Caco-2 (cell line): ENCODE measurements around the gene TDP2. TPM values are rescaled to one million over a fixed set of nuclear protein-coding genes. Genes with fewer than 3 reads are reported as not detected.

ENCODE experiments used
- BruUV-seq: library from RNA; stranded (reverse); fragments of 400-500 nt; replicated peaks from 2 replicates; lab custom pipeline; 2021; lab: Mats Ljungman, UMichigan
- CTCF ChIA-PET: fragments of 300-600 bp; sonication (Branson Sonifier 250); formaldehyde crosslinking; loops from one replicate; lab custom pipeline; 2022; ENCODE audit warnings: antibody characterized with exemption; lab: Charles Lee
- POLR2A ChIA-PET: fragments of 300-600 bp; sonication (Branson Sonifier 250); formaldehyde crosslinking; loops from one replicate; lab custom pipeline; 2022; ENCODE audit warnings: antibody characterized with exemption; lab: Charles Lee
- DNase-seq, 2 experiments: peaks; one replicate each; pipeline versions ENCODE4 v3.0.0 to v3.0.0-alpha.2; 2020 to 2022
- H3K27me3 ChIP-seq: replicated peaks from 2 replicates; pipeline ENCODE4 v1.6.0; 2011; ENCODE audit warnings: low read length; ENCODE audit not compliant: control insufficient read depth, insufficient read depth
- H3K36me3 ChIP-seq: 2 replicates; pipeline ENCODE4 v1.5.1; 2011; ENCODE audit warnings: low read length; ENCODE audit not compliant: control insufficient read depth, insufficient read depth
- H3K4me1 ChIP-seq: fragments of 250-450 bp; sonication (Bioruptor Pico); 2 replicates; pipeline ENCODE4 v1.5.1; 2020; ENCODE audit warnings: mild to moderate bottlenecking
- H3K4me3 ChIP-seq: 2 replicates; pipeline ENCODE4 v1.5.1; 2011; ENCODE audit warnings: low read depth, mild to moderate bottlenecking, control low read depth, low read length
- H3K9me3 ChIP-seq: fragments of 250-450 bp; sonication (Bioruptor Pico); 2 replicates; pipeline ENCODE4 v1.5.1; 2020; ENCODE audit warnings: mild to moderate bottlenecking, moderate library complexity
- H3K27ac Mint-ChIP-seq: one replicate; pipeline ENCODE4 v1.8.0; 2022; ENCODE audit warnings: mixed read lengths; ENCODE audit not compliant: unreplicated experiment
- H3K27me3 Mint-ChIP-seq: one replicate; pipeline ENCODE4 v1.8.0; 2022; ENCODE audit warnings: mixed read lengths; ENCODE audit not compliant: insufficient read depth, unreplicated experiment
- H3K36me3 Mint-ChIP-seq: one replicate; pipeline ENCODE4 v1.8.0; 2022; ENCODE audit warnings: mild to moderate bottlenecking, mixed read lengths; ENCODE audit not compliant: insufficient read depth, unreplicated experiment
- H3K4me1 Mint-ChIP-seq: one replicate; pipeline ENCODE4 v1.8.0; 2022; ENCODE audit warnings: low read depth, mixed read lengths; ENCODE audit not compliant: unreplicated experiment
- H3K4me3 Mint-ChIP-seq: one replicate; pipeline ENCODE4 v1.8.0; 2022; ENCODE audit warnings: mild to moderate bottlenecking, moderate library complexity, mixed read lengths; ENCODE audit not compliant: unreplicated experiment
- H3K9me3 Mint-ChIP-seq: one replicate; pipeline ENCODE4 v1.8.0; 2022; ENCODE audit warnings: mixed read lengths; ENCODE audit not compliant: unreplicated experiment
- CTCF ChIP-seq, 2 experiments: fragments of 200-600 bp in 1 of 2; IDR thresholded peaks; 1 replicate in 1 of 2; 2 replicates in 1 of 2; pipeline versions ENCODE4 v1.5.1 to v1.8.0; 2011 to 2022; ENCODE audit warnings: antibody characterized with exemption in 1 of 2, control low read depth in 1 of 2, inconsistent platforms in 1 of 2, low read depth in 1 of 2, low read length in 1 of 2, mild to moderate bottlenecking in 1 of 2, moderate library complexity in 1 of 2; ENCODE audit not compliant: insufficient read depth in 1 of 2, severe bottlenecking in 1 of 2, unreplicated experiment in 1 of 2
- intact Hi-C: fragments of 100-400 bp; cut with micrococcal nuclease; formaldehyde crosslinking; loops from one replicate; pipeline ENCODE4 v1.10.0; 2022; ENCODE audit not compliant: unreplicated experiment
- total RNA-seq: library from RNA; stranded (reverse); gene quantifications from 2 replicates; pipeline ENCODE4 v1.2.3, GENCODE V29; 2022

The TDP2 gene
- total RNA-seq, 1 experiment from 2014 or later, result 46.7 TPM

GRCh38 chr6:24658573-24659560 lies 7.8 kb downstream of the TDP2 start:
- H3K4me3 ChIP-seq, result no peak overlapping the region

GRCh38 chr6:24655215-24655614 lies 11.5 kb downstream of the TDP2 start:
- intact Hi-C loops, result no loop called here
- no peaks in the 10 kb centered on the region for H3K9me3 ChIP-seq
- peaks cover 37% of the 10 kb centered on the region for H3K36me3 Mint-ChIP-seq
- DNase-seq, result no peak
- no peak overlapping the region for H3K4me3 Mint-ChIP-seq
- H3K36me3 ChIP-seq, result peaks cover 3% of the 10 kb centered on the region
- TF ChIP-seq CTCF (IDR thresholded peaks at IDR 0.05; ENCODE audit: insufficient read depth in 1 of 2, low read depth in 1 of 2, low read length in 1 of 2, severe bottlenecking in 1 of 2, unreplicated experiment in 1 of 2), result no peak
- ChIA-PET CTCF (no interaction called here), POLR2A (no interaction called here)
- no peaks in the 10 kb centered on the region for H3K27me3 Mint-ChIP-seq
- H3K27ac Mint-ChIP-seq, result no peak overlapping the region
- no TSS peak for BruUV-seq
- no peaks in the 10 kb centered on the region for H3K27me3 ChIP-seq
- no peaks in the 10 kb centered on the region for H3K9me3 Mint-ChIP-seq
- H3K4me1 ChIP-seq, result peaks cover 5% of the 10 kb centered on the region; the same call in 1 of the 2 replicates
- no peak overlapping the region for H3K4me3 ChIP-seq
- peaks cover 10% of the 10 kb centered on the region for H3K4me1 Mint-ChIP-seq

More at GRCh38 chr6:24658573-24659560, 7.8 kb downstream of the TDP2 start:
- Mint-ChIP-seq H3K4me3 (no peak overlapping the region), H3K9me3 (no peaks in the 10 kb centered on the region), H3K4me1 (peaks cover 29% of the 10 kb centered on the region), H3K27me3 (no peaks in the 10 kb centered on the region), H3K36me3 (peaks cover 48% of the 10 kb centered on the region), H3K27ac (no peak overlapping the region)
- no peak for DNase-seq
- Histone ChIP-seq H3K36me3 (peaks cover 2% of the 10 kb centered on the region), H3K27me3 (no peaks in the 10 kb centered on the region), H3K9me3 (no peaks in the 10 kb centered on the region), H3K4me1 (peaks cover 36% of the 10 kb centered on the region)
- TF ChIP-seq CTCF (IDR thresholded peaks at IDR 0.05; ENCODE audit: insufficient read depth in 1 of 2, low read depth in 1 of 2, low read length in 1 of 2, severe bottlenecking in 1 of 2, unreplicated experiment in 1 of 2), result no peak
- intact Hi-C loops, result no loop called here
- ChIA-PET CTCF (no interaction called here), POLR2A (no interaction called here)
- BruUV-seq, result no TSS peak

GRCh38 chr6:24650365-24650764 lies 16.3 kb downstream of the TDP2 start:
- H3K4me3 ChIP-seq, result no peak overlapping the region
- Mint-ChIP-seq H3K36me3 (peaks cover 20% of the 10 kb centered on the region), H3K4me3 (no peak overlapping the region), H3K27ac (no peak overlapping the region), H3K27me3 (no peaks in the 10 kb centered on the region), H3K4me1 (peaks cover 4% of the 10 kb centered on the region), H3K9me3 (no peaks in the 10 kb centered on the region)
- TF ChIP-seq CTCF (IDR thresholded peaks at IDR 0.05; ENCODE audit: insufficient read depth in 1 of 2, low read depth in 1 of 2, low read length in 1 of 2, severe bottlenecking in 1 of 2, unreplicated experiment in 1 of 2), result no peak
- H3K4me1 ChIP-seq, result no peaks in the 10 kb centered on the region
- H3K36me3 ChIP-seq, result peaks cover 1% of the 10 kb centered on the region
- no peak for DNase-seq
- no peaks in the 10 kb centered on the region for H3K9me3 ChIP-seq
- ChIA-PET CTCF (no interaction called here), POLR2A (no interaction called here)
- H3K27me3 ChIP-seq, result no peaks in the 10 kb centered on the region
- intact Hi-C loops, result no loop called here
- BruUV-seq, result TSS peak; percentile 72
